Stimulated activated CD8-positive, alpha-beta memory T cell treated with anti-CD3 and anti-CD28 coated beads, Interleukin-12 subunit alpha, Interleukin-12 subunit beta, amount 100 ng/mL, for 1 hour (primary cell): ENCODE measurements around the gene CTCFL.
"Not testable (repeated sequence)": the region's sequence is repeated elsewhere in the genome, so short reads cannot be mapped to it uniquely, and the experiment has no call there.

ENCODE experiments used
- DNase-seq: peaks from one replicate; pipeline ENCODE4 v3.0.0-alpha.2; 2020; ENCODE audit warnings: low read depth

Gene CTCFL

GRCh38 chr20:57507477-57507876 lies 17.5 kb downstream of the CTCFL start:
- no peak for DNase-seq

GRCh38 chr20:57505979-57506378 lies 19.0 kb downstream of the CTCFL start:
- DNase-seq = no peak

- no peak for DNase-seq
Observed at GRCh38 chr20:57504411-57504810, 20.5 kb downstream of the CTCFL start.

- DNase-seq = no peak
Observed at GRCh38 chr20:57503035-57503658, 21.8 kb downstream of the CTCFL start.

GRCh38 chr20:57502336-57502700 lies 22.6 kb downstream of the CTCFL start:
- no peak for DNase-seq

- no peak for DNase-seq
Observed at GRCh38 chr20:57501461-57502335, 23.2 kb downstream of the CTCFL start.

- DNase-seq = no peak
Observed at GRCh38 chr20:57500962-57501361, 24.0 kb downstream of the CTCFL start.

- DNase-seq = no peak
Observed at GRCh38 chr20:57500235-57500634, 24.7 kb downstream of the CTCFL start.

- no peak for DNase-seq
Observed at GRCh38 chr20:57499676-57500075, 25.3 kb downstream of the CTCFL start.

GRCh38 chr20:57498425-57499400 lies 26.2 kb downstream of the CTCFL start:
- DNase-seq = no peak

- no peak for DNase-seq
Observed at GRCh38 chr20:57496592-57496991, 28.3 kb downstream of the CTCFL start.

GRCh38 chr20:57495978-57496377 lies 29.0 kb downstream of the CTCFL start:
- no peak for DNase-seq

GRCh38 chr20:57493091-57493615 lies 31.8 kb downstream of the CTCFL start:
- no peak for DNase-seq

GRCh38 chr20:57491373-57491772 lies 33.6 kb downstream of the CTCFL start:
- DNase-seq = no peak

GRCh38 chr20:57488277-57488676 lies 36.7 kb downstream of the CTCFL start:
- not testable (repeated sequence) for DNase-seq

GRCh38 chr20:57485770-57486169 lies 39.2 kb downstream of the CTCFL start:
- DNase-seq = no peak

GRCh38 chr20:57484772-57485171 lies 40.2 kb downstream of the CTCFL start:
- DNase-seq = no peak

GRCh38 chr20:57483287-57484050 lies 41.5 kb downstream of the CTCFL start:
- no peak for DNase-seq

GRCh38 chr20:57482796-57483195 lies 42.1 kb downstream of the CTCFL start:
- no peak for DNase-seq

- DNase-seq = no peak
Observed at GRCh38 chr20:57482148-57482547, 42.8 kb downstream of the CTCFL start.

- DNase-seq = no peak
Observed at GRCh38 chr20:57481281-57481711, 43.6 kb downstream of the CTCFL start.
